ENCODE results near the gene MXD3.

The MXD3 gene

GRCh38 chr5:177329883-177330282 is 18.2 kb upstream of the MXD3 start:
- POLR2A ChIA-PET: no interaction called here
- no peak for TF ChIP-seq CTCF (IDR thresholded peaks at IDR 0.05; ENCODE audit: insufficient read depth, low read length, missing control alignments)
- H3K4me3 ChIP-seq (ENCODE audit: low read depth, low read length): no peak overlapping the region
- DNase-seq (ENCODE audit: low read depth, low spot score): no peak
- CTCF ChIA-PET: interaction anchor here (0.9 to 2.3 kb wide), 2 partner anchors 12 to 258 kb away, joined by 3 to 16 read pairs; no protein-coding TSS in a partner anchor

- no peak for TF ChIP-seq CTCF (IDR thresholded peaks at IDR 0.05; ENCODE audit: insufficient read depth, low read length, missing control alignments)
- ChIA-PET POLR2A (no interaction called here), CTCF (interaction anchor here (0.8 to 5.6 kb wide), 6 partner anchors 12 to 172 kb away, joined by 3 to 53 read pairs (median 6); no protein-coding TSS in a partner anchor)
- DNase-seq (ENCODE audit: low read depth, low spot score): no peak
- no peak overlapping the region for H3K4me3 ChIP-seq (ENCODE audit: low read depth, low read length)
Observed at GRCh38 chr5:177328545-177329231, 17.0 kb upstream of the MXD3 start.

- DNase-seq (ENCODE audit: low read depth, low spot score): no peak
- no peak for TF ChIP-seq CTCF (IDR thresholded peaks at IDR 0.05; ENCODE audit: insufficient read depth, low read length, missing control alignments)
- POLR2A ChIA-PET: no interaction called here
- CTCF ChIA-PET: interaction anchor here (0.7 to 5.6 kb wide), 10 partner anchors 10 to 213 kb away, joined by 3 to 53 read pairs (median 5); no protein-coding TSS in a partner anchor
- H3K4me3 ChIP-seq (ENCODE audit: low read depth, low read length): no peak overlapping the region
Observed at GRCh38 chr5:177327539-177328522, 16.1 kb upstream of the MXD3 start.

- TF ChIP-seq CTCF (IDR thresholded peaks at IDR 0.05; ENCODE audit: insufficient read depth, low read length, missing control alignments): no peak
- ChIA-PET CTCF (interaction anchor here (0.7 to 5.6 kb wide), 6 partner anchors 8 to 212 kb away, joined by 3 to 53 read pairs (median 4); no protein-coding TSS in a partner anchor), POLR2A (no interaction called here)
- H3K4me3 ChIP-seq (ENCODE audit: low read depth, low read length): no peak overlapping the region
- DNase-seq (ENCODE audit: low read depth, low spot score): no peak
Observed at GRCh38 chr5:177325868-177326381, 14.2 kb upstream of the MXD3 start.

- CTCF ChIA-PET: interaction anchor here (1.2 to 17.1 kb wide), 6 partner anchors 12 to 207 kb away, joined by 3 to 261 read pairs (median 28); partner anchors contain the start of genes PFN3 and PRR7
- no peak overlapping the region for H3K4me3 ChIP-seq (ENCODE audit: low read depth, low read length)
- POLR2A ChIA-PET: interaction anchor here (0.6 kb wide), 1 partner anchor 31 kb away, joined by 3 read pairs; the partner anchor contains the start of gene LMAN2
- no peak for DNase-seq (ENCODE audit: low read depth, low spot score)
- no peak for TF ChIP-seq CTCF (IDR thresholded peaks at IDR 0.05; ENCODE audit: insufficient read depth, low read length, missing control alignments)
Observed at GRCh38 chr5:177320879-177321278, 9.2 kb upstream of the MXD3 start.

Measured in AG04449 (cell line).